Lower leg skin (tissue), 4 donors: ENCODE results near the gene LGR6. TPM values are rescaled to one million over a fixed set of nuclear protein-coding genes. Genes with fewer than 3 reads are reported as not detected.

Source experiments
- DNase-seq, 2 donors: peaks; one replicate each; pipeline ENCODE4 v3.0.0-alpha.2; 2019; ENCODE audit warnings: low spot score in 2 of 2
- H3K4me3 ChIP-seq: fragments of 200-600 bp; sonication (generic); 2 replicates; pipeline ENCODE4 v1.5.1; 2017; ENCODE audit warnings: mild to moderate bottlenecking, low read depth; ENCODE audit not compliant: poor library complexity, severe bottlenecking
- CTCF ChIP-seq, 3 donors: fragments of 450-650 bp; IDR thresholded peaks; one replicate each; pipeline ENCODE4 v1.5.1; 2016; ENCODE audit warnings: antibody characterized with exemption in 3 of 3, mild to moderate bottlenecking in 3 of 3, moderate library complexity in 2 of 3
- POLR2A ChIP-seq, 2 donors: fragments of 450-650 bp; IDR thresholded peaks; one replicate each; pipeline ENCODE4 v1.6.1; 2016 to 2017; ENCODE audit warnings: antibody characterized with exemption in 2 of 2, mild to moderate bottlenecking in 1 of 2, moderate library complexity in 1 of 2
- WGBS, 2 donors: methylation state at CpG; one replicate each; pipeline ENCODE4 v1.1.5; 2018; 5-methylcytosine and 5-hydroxymethylcytosine counted together
- intact Hi-C: fragments of 100-400 bp; cut with DNase I; formaldehyde crosslinking; loops from one replicate; pipeline ENCODE4 v1.15.0; 2023; ENCODE audit warnings: low total_unique reads
- total RNA-seq, 4 donors: library from RNA; depleted of rRNA; stranded (reverse); fragments of >200 nt; gene quantifications; one replicate each; pipeline ENCODE4 v1.1.0, GENCODE V29; 2016

Gene LGR6
- total RNA-seq, 4 donors from 2014 or later: 0.39 to 4.4 (median 1.8) TPM

- intact Hi-C loops: no loop called here
- H3K4me3 ChIP-seq: no peak overlapping the region
- TF ChIP-seq POLR2A (IDR thresholded peaks at IDR 0.05): no peak
- 84 to 94% methylated on average over 1 of the region's 1 CpG for WGBS, 2 donors
- no peak for DNase-seq
Measured at GRCh38 chr1:202287196-202287595, 93.6 kb downstream of the LGR6 start.

- DNase-seq: no peak
- intact Hi-C loops: no loop called here
- no peak overlapping the region for H3K4me3 ChIP-seq
- 63 to 76% methylated on average over 3 of the region's 3 CpGs for WGBS, 2 donors
- TF ChIP-seq CTCF (IDR thresholded peaks at IDR 0.05) (no peak), POLR2A (IDR thresholded peaks at IDR 0.05) (no peak)
Measured at GRCh38 chr1:202288177-202288576, 94.6 kb downstream of the LGR6 start.

- H3K4me3 ChIP-seq: no peak overlapping the region
- DNase-seq: no peak
- no peak for TF ChIP-seq POLR2A (IDR thresholded peaks at IDR 0.05)
- WGBS, 2 donors: 44 to 64% methylated on average over 4 of the region's 4 CpGs
- intact Hi-C loops: no loop called here
Measured at GRCh38 chr1:202289009-202289408, 95.4 kb downstream of the LGR6 start.

- intact Hi-C loops: no loop called here
- WGBS, 2 donors: 69 to 77% methylated on average over 2 of the region's 2 CpGs
- H3K4me3 ChIP-seq: no peak overlapping the region
- DNase-seq: no peak
- TF ChIP-seq POLR2A (IDR thresholded peaks at IDR 0.05) (no peak), CTCF (IDR thresholded peaks at IDR 0.05) (no peak)
Measured at GRCh38 chr1:202291001-202291400, 97.4 kb downstream of the LGR6 start.

- TF ChIP-seq POLR2A (IDR thresholded peaks at IDR 0.05): no peak
- TF ChIP-seq CTCF (IDR thresholded peaks at IDR 0.05): no peak
- DNase-seq: no peak
- 80% methylated on average over 5 of the region's 5 CpGs for WGBS, 2 donors
- intact Hi-C loops: no loop called here
- no peak overlapping the region for H3K4me3 ChIP-seq
Measured at GRCh38 chr1:202291961-202292712, 98.5 kb downstream of the LGR6 start.

- no peak for DNase-seq
- intact Hi-C loops: no loop called here
- WGBS, 2 donors: 87 to 96% methylated on average over 1 of the region's 1 CpG
- H3K4me3 ChIP-seq: no peak overlapping the region
- TF ChIP-seq POLR2A (IDR thresholded peaks at IDR 0.05) (no peak), CTCF (IDR thresholded peaks at IDR 0.05) (no peak)
Measured at GRCh38 chr1:202292773-202293172, 99.2 kb downstream of the LGR6 start.

GRCh38 chr1:202293569-202293968 lies 100.0 kb downstream of the LGR6 start:
- TF ChIP-seq POLR2A (IDR thresholded peaks at IDR 0.05): no peak
- H3K4me3 ChIP-seq: no peak overlapping the region
- WGBS, 2 donors: 64 to 69% methylated on average over 4 of the region's 4 CpGs
- no peak for DNase-seq
- intact Hi-C loops: no loop called here
